Stimulated activated CD8-positive, alpha-beta memory T cell treated with anti-CD3 and anti-CD28 coated beads, Interleukin-12 subunit alpha, Interleukin-12 subunit beta, amount 100 ng/mL, for 24 hours (primary cell): ENCODE results near the gene AKAP6.

Source experiments
- DNase-seq: peaks from one replicate; pipeline ENCODE4 v3.0.0-alpha.2; 2020; ENCODE audit errors: extremely low read depth

Gene AKAP6

GRCh38 chr14:32706721-32707519, 377.8 kb downstream of the AKAP6 start:
- no peak for DNase-seq

- DNase-seq: no peak
Measured at GRCh38 chr14:32707742-32708500, 378.8 kb downstream of the AKAP6 start.

- no peak for DNase-seq
Measured at GRCh38 chr14:32709027-32709426, 379.9 kb downstream of the AKAP6 start.

GRCh38 chr14:32710231-32710671, 381.2 kb downstream of the AKAP6 start:
- DNase-seq: no peak

- DNase-seq: no peak
Measured at GRCh38 chr14:32710731-32711680, 381.9 kb downstream of the AKAP6 start.

- no peak for DNase-seq
Measured at GRCh38 chr14:32713856-32714255, 384.8 kb downstream of the AKAP6 start.

- DNase-seq: no peak
Measured at GRCh38 chr14:32719601-32720000, 390.5 kb downstream of the AKAP6 start.

GRCh38 chr14:32720927-32721326, 391.8 kb downstream of the AKAP6 start:
- no peak for DNase-seq

GRCh38 chr14:32722631-32723183, 393.6 kb downstream of the AKAP6 start:
- no peak for DNase-seq

GRCh38 chr14:32724867-32725471, 395.9 kb downstream of the AKAP6 start:
- no peak for DNase-seq

GRCh38 chr14:32726516-32726915, 397.4 kb downstream of the AKAP6 start:
- no peak for DNase-seq

- no peak for DNase-seq
Measured at GRCh38 chr14:32727832-32728231, 398.7 kb downstream of the AKAP6 start.

- no peak for DNase-seq
Measured at GRCh38 chr14:32728526-32728925, 399.4 kb downstream of the AKAP6 start.

- no peak for DNase-seq
Measured at GRCh38 chr14:32728976-32729375, 399.9 kb downstream of the AKAP6 start.

- DNase-seq: no peak
Measured at GRCh38 chr14:32731249-32731648, 402.2 kb downstream of the AKAP6 start.

GRCh38 chr14:32733015-32733414, 403.9 kb downstream of the AKAP6 start:
- DNase-seq: no peak

GRCh38 chr14:32734261-32734660, 405.2 kb downstream of the AKAP6 start:
- DNase-seq: no peak

- DNase-seq: no peak
Measured at GRCh38 chr14:32737621-32738020, 408.5 kb downstream of the AKAP6 start.

GRCh38 chr14:32738206-32738871, 409.2 kb downstream of the AKAP6 start:
- no peak for DNase-seq

- no peak for DNase-seq
Measured at GRCh38 chr14:32744811-32745445, 415.8 kb downstream of the AKAP6 start.
